Prostate gland (tissue), 2 donors: ENCODE results near the gene BTG3.

Source experiments
- CTCF ChIP-seq, 4 experiments: fragments of 200-600 bp in 2 of 4; fragments of 450-650 bp in 2 of 4; sonication (generic) in 2 of 4; IDR thresholded peaks; 1 replicate in 3 of 4; 2 replicates in 1 of 4; pipeline ENCODE4 v1.5.1; 2016 to 2019; ENCODE audit warnings: antibody characterized with exemption in 4 of 4, mild to moderate bottlenecking in 2 of 4, moderate library complexity in 2 of 4
- POLR2A ChIP-seq: fragments of 450-650 bp; IDR thresholded peaks from one replicate; pipeline ENCODE4 v1.6.1; 2016; ENCODE audit warnings: antibody characterized with exemption, mild to moderate bottlenecking

GRCh38 chr21:17572431-17572830, 40.3 kb downstream of the BTG3 start:
- TF ChIP-seq CTCF (IDR thresholded peaks at IDR 0.05) (no peak), POLR2A (no peak)
